ENCODE results near the gene CXCR4. TPM values are rescaled to one million over a fixed set of nuclear protein-coding genes. Genes with fewer than 3 reads are reported as not detected.

CXCR4 gene
- polyA plus RNA-seq, 1 of the 3 experiments (the other 2 are of a cell fraction) = 0.48 TPM

- Histone ChIP-seq H3K9me3 (no peaks in the 10 kb centered on the region), H3K4me3 (ENCODE audit: low read depth in 2 of 2, low read length in 1 of 2) (no peak overlapping the region), H3K9ac (no peak overlapping the region), H4K20me1 (ENCODE audit: insufficient read depth) (no peaks in the 10 kb centered on the region), H3K79me2 (ENCODE audit: insufficient read depth) (no peaks in the 10 kb centered on the region), H3K36me3 (replicated peaks in 1 of 2; ENCODE audit: control insufficient read depth in 1 of 2, insufficient read depth in 2 of 2, low read length in 1 of 2) (no peaks in the 10 kb centered on the region), H3K9me2 (no peaks in the 10 kb centered on the region), H3K27ac (ENCODE audit: low read depth in 2 of 2, low read length in 1 of 2) (no peak overlapping the region), H3F3A (replicated peaks; ENCODE audit: insufficient read depth) (no peaks in the 10 kb centered on the region), H3K27me3 (ENCODE audit: insufficient read depth) (peaks cover 7% of the 10 kb centered on the region; the same call in 1 of the 2 replicates), H3K4me1 (ENCODE audit: control insufficient read depth in 1 of 2, insufficient read depth in 2 of 2, low read depth in 1 of 2, low read length in 1 of 2) (peaks cover 0 to 2% of the 10 kb centered on the region in 2 experiments; a peak in 1 of 4 replicates), H3K4me2 (no peak overlapping the region), H2AFZ (ENCODE audit: low read depth) (no peak overlapping the region)
- ChIA-PET POLR2A (no interaction called here), CTCF (no interaction called here)
- TF ChIP-seq ELF1 (IDR thresholded peaks at IDR 0.05) = no peak
- no peak for TF ChIP-seq TAF1 (IDR thresholded peaks at IDR 0.05; ENCODE audit: borderline replicate concordance, low read depth, low read length)
- TF ChIP-seq FOSL2 (IDR thresholded peaks at IDR 0.05; ENCODE audit: borderline replicate concordance, low read depth) = no peak
- TF ChIP-seq TEAD4 (IDR thresholded peaks at IDR 0.05; ENCODE audit: borderline replicate concordance, insufficient read depth) = no peak
- TF ChIP-seq POLR2AphosphoS5 (IDR thresholded peaks at IDR 0.05; ENCODE audit: low read depth, low read length) = no peak
- no peak for TF ChIP-seq RAD21 (IDR thresholded peaks at IDR 0.05; ENCODE audit: low read length)
- no peak for TF ChIP-seq EZH2phosphoT487 (IDR thresholded peaks at IDR 0.05; ENCODE audit: borderline replicate concordance, low read depth)
- DNase-seq = no peak
- 28% methylated on average over 3 of the region's 3 CpGs for WGBS (ENCODE audit: low lambda C conversion rate)
Measured at GRCh38 chr2:136130045-136130444, 12.1 kb upstream of the CXCR4 start.

DNA sequence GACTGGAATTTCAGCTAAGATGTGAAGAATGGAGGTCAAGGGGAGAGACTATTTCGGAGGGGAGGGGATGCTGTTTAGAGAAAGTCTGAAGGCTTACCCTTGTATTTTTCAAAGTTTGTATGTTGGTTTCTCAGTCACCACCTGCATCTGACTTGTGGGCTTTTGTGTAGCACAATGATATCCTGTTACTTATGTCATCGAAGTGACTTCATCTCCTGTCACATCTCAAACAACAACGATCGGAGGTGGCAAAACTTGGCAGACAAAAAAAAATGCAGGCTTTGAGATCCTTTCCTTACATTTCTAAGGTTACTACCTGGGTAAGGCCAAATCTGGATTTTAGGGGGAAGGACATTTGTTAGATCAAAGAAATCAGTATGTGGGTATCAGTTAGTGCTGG is 11.7 kb upstream of the CXCR4 start:
- Histone ChIP-seq H3K9me2 (no peaks in the 10 kb centered on the region), H3K9ac (no peak overlapping the region), H3K79me2 (ENCODE audit: insufficient read depth) (no peaks in the 10 kb centered on the region), H3K27ac (ENCODE audit: low read depth in 2 of 2, low read length in 1 of 2) (no peak overlapping the region), H3K4me3 (ENCODE audit: low read depth in 2 of 2, low read length in 1 of 2) (no peak overlapping the region), H3F3A (replicated peaks; ENCODE audit: insufficient read depth) (no peaks in the 10 kb centered on the region), H4K20me1 (ENCODE audit: insufficient read depth) (no peaks in the 10 kb centered on the region), H3K4me2 (no peak overlapping the region), H3K9me3 (no peaks in the 10 kb centered on the region), H3K27me3 (ENCODE audit: insufficient read depth) (peaks cover 7% of the 10 kb centered on the region; the same call in 1 of the 2 replicates), H3K4me1 (ENCODE audit: control insufficient read depth in 1 of 2, insufficient read depth in 2 of 2, low read depth in 1 of 2, low read length in 1 of 2) (peaks cover 0 to 2% of the 10 kb centered on the region in 2 experiments; a peak in 1 of 4 replicates), H3K36me3 (replicated peaks in 1 of 2; ENCODE audit: control insufficient read depth in 1 of 2, insufficient read depth in 2 of 2, low read length in 1 of 2) (no peaks in the 10 kb centered on the region), H2AFZ (ENCODE audit: low read depth) (no peak overlapping the region)
- TF ChIP-seq RXRA (IDR thresholded peaks at IDR 0.05; ENCODE audit: borderline replicate concordance, low read depth) (no peak), JUND (IDR thresholded peaks at IDR 0.05) (no peak), TCF12 (IDR thresholded peaks at IDR 0.05) (no peak), YY1 (IDR thresholded peaks at IDR 0.05; ENCODE audit: low read depth) (no peak), GATA2 (CRISPR knock-in tag; IDR thresholded peaks at IDR 0.05) (no peak), NRF1 (IDR thresholded peaks at IDR 0.05; ENCODE audit: low read depth, low read length) (no peak), FOSL2 (IDR thresholded peaks at IDR 0.05; ENCODE audit: borderline replicate concordance, low read depth) (no peak), EP300 (IDR thresholded peaks at IDR 0.05; ENCODE audit: borderline replicate concordance in 1 of 2, low read depth in 1 of 2, low read length in 1 of 2) (no peak)
- TF ChIP-seq, protein P1, sequence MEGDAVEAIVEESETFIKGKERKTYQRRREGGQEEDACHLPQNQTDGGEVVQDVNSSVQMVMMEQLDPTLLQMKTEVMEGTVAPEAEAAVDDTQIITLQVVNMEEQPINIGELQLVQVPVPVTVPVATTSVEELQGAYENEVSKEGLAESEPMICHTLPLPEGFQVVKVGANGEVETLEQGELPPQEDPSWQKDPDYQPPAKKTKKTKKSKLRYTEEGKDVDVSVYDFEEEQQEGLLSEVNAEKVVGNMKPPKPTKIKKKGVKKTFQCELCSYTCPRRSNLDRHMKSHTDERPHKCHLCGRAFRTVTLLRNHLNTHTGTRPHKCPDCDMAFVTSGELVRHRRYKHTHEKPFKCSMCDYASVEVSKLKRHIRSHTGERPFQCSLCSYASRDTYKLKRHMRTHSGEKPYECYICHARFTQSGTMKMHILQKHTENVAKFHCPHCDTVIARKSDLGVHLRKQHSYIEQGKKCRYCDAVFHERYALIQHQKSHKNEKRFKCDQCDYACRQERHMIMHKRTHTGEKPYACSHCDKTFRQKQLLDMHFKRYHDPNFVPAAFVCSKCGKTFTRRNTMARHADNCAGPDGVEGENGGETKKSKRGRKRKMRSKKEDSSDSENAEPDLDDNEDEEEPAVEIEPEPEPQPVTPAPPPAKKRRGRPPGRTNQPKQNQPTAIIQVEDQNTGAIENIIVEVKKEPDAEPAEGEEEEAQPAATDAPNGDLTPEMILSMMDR (IDR thresholded peaks at IDR 0.05) = no peak
- TF ChIP-seq, protein P2, sequence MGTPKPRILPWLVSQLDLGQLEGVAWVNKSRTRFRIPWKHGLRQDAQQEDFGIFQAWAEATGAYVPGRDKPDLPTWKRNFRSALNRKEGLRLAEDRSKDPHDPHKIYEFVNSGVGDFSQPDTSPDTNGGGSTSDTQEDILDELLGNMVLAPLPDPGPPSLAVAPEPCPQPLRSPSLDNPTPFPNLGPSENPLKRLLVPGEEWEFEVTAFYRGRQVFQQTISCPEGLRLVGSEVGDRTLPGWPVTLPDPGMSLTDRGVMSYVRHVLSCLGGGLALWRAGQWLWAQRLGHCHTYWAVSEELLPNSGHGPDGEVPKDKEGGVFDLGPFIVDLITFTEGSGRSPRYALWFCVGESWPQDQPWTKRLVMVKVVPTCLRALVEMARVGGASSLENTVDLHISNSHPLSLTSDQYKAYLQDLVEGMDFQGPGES (IDR thresholded peaks at IDR 0.05; ENCODE audit: low read depth, low read length) = no peak
- 41% methylated on average over 4 of the region's 4 CpGs for WGBS (ENCODE audit: low lambda C conversion rate)
- DNase-seq = no peak
- POLR2A ChIA-PET = no interaction called here
- CTCF ChIA-PET = interaction anchor here (1.1 kb wide), 1 partner anchor 16 kb away, joined by 3 read pairs; no protein-coding TSS in a partner anchor

All from SK-N-SH (cell line).